HG03432 (cell line): ENCODE data around the gene RAB4A.
A peak's percentile ranks its signal among the peaks of the same experiment; 100 is the strongest.
"Not testable (repeated sequence)": the region's sequence is repeated elsewhere in the genome, so short reads cannot be mapped to it uniquely, and the experiment has no call there.

Experiments
- ATAC-seq: cut with Tn5 transposase; IDR thresholded peaks from one replicate; pipeline ENCODE4 v1.9.1; 2021; ENCODE audit warnings: mild to moderate bottlenecking, moderate library complexity; ENCODE audit not compliant: unreplicated experiment

The RAB4A gene

DNA sequence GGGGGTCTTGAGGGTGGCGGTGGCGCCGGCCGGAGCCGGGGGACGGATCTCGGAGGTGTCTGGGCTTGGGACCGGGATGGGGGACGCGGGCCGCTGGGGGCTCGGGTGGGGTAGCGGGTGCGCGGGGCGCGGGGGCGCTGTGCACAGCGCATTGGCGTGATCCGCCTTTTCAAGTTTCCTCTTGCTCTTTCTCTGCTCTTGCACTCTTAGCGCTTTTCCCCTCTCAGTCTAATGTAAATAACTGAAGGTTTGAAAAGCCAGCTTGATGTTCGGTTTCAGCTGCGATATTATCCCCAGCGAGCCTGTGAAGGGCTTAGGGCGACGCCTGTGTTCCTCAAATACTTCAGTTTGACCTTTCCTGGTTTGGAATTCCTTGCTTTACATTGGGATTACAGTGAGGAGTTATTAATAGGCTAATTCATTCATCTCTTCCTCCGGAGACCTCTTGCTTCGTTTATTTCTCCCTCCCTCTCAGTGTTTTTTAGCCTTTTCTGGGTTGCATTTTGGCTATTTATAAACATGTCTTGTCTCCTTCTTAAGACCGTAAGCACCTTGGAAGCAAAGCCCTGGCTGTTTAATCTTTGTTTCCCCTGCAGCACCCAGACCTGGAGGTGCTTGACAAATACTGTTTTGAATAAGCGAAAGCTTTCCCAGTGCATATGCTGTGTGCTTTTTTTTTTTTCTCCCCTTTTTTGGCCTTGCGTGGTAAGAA lies 693 bp downstream of the RAB4A start:
- ATAC-seq: peak; percentile 59

DNA sequence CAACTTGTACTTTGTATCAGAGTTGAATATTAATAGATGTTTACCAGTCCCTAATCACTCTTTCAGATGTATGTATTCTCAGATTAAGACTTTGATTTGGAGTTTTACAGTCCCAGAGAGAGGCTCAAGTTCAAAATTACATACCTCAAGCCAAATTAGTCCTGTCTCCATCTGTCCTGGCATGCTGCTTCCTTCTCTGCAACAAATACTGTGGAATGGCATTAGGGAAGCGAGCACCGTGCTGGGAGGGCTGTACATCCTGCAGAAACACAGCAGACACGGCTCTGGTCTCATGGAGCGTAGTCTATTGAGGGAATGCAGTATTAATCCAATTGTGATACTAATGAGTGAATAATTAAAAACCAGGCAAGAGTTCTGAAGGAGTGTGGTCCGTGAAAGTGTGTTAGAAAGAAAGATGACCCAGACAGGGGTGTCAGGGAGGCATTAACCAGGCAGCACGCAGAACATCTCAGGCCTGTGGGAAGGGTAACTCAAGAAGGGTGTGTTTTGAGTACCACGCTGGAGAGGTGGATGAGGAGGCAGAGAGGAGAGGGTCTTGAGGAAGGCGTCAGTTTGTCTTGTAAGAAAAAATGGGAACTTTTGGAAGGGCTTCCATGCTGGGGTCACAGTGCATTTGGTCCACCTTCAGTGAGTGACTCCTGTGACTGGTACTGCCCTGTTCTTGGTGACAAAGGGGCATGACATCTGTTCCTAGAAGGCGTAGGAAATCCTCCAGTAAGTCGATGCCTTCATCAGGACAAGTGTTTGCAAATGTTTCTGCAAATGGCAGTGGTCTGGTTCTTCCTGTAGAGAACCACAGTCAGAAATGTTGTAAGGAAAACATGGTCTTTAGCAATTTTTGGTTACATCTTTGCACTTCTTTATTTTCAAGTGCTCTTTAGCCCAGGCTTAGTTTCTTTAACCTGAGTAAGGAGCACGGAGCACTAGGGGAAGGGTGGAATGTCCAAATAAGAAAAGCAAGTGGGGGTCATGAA lies 1.6 kb downstream of the RAB4A start:
- ATAC-seq: no peak

DNA sequence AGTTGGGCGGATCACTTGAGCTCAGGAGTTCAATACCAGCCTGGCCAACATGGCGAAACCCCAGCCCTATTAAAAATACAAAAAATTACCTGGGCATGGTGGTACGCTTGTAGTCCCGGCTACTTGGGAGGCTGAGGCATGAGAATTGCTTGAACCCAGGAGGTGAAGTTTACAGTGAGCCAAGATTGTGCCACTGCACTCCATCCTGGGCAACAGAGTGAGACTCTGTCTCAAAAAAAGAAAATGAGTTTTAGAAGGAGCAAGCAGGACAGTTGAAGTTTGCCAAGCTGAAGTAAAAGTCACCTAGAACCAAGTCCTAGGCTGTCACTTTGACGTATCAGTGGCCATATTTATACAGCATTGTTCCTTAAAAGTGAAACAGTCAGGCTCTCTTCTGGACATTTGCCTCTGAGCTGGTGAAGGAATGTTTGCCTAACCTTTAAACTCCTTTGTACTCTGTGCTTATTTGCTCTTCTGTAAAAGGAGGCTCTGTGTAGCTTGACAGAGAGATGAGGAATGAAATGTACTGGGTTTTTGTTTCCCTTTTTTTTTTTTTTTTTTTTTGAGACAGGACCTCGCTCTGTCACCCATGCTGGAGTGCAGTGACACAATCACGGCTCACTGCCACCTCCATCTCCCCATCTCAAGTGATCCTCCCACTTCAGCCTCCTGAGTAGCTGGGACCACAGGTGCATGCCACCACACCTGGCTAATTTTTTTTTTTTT lies 2.8 kb downstream of the RAB4A start:
- no peak for ATAC-seq

DNA sequence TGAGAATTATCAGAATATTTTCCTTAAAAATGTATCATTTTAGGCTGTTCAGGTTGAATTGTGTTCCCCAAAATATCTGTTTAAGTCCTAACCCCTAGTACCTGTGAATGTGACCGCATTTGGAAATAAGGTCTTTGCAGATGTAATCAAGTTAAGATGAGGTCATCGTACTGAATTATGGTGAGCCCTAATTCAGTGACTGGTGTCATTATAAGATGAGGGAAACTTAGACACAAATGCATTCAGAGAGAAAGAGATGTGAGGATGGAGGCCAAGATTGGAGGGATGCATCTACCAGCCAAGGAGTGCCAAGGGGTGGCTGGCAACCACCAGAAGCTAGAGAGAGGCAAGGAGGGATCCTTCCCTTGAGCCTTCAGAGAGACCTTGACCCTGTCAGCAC lies 4.1 kb downstream of the RAB4A start:
- ATAC-seq: no peak

DNA sequence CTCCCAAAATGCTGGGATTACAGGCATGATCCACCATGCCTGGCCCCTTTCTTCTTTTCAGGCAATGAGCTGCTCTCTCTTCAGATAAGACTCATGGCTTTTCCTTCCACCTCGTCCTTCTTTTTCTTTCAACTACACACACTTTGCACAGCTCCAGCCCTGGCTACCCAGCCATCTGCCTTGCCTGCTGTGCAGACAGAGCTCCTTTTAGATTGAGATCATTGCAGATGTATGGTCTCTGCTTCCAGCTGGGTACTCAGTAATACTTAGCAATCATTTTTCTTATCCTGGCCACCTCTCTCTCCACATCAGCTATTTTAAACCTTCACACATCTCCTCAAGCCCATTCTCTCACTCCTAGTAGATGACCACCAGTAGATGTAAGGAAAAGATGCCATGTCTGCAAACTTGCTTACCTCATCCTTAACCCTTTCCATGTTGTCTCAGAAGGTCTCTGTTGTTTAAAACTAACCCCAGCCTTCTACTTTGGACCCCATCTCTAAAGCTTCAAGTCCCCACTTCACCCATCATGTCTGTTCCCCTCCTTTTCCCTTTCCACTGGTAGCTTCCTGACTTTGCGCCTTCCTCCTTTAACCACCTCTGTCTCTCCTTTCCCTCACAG lies 7.3 kb downstream of the RAB4A start:
- no peak for ATAC-seq

DNA sequence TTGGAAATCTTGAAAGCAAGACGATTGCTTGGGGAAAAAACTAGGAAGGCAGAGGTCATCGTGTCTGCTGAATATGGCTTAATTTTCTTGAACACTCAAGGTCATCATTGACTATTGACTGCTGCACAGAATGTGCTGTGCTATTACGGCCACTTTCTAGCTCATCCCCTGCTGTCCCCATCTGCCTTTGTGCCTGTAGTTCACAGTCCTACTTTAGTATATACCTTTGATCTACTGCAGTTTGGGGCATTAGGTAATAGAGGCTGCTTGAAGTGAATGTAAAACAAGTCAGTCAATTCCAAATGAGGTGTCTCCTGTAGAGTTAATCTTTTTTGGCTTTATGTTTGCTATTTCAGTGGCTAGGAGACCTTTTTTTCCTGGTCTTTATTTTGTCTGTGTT lies 8.3 kb downstream of the RAB4A start:
- no peak for ATAC-seq

DNA sequence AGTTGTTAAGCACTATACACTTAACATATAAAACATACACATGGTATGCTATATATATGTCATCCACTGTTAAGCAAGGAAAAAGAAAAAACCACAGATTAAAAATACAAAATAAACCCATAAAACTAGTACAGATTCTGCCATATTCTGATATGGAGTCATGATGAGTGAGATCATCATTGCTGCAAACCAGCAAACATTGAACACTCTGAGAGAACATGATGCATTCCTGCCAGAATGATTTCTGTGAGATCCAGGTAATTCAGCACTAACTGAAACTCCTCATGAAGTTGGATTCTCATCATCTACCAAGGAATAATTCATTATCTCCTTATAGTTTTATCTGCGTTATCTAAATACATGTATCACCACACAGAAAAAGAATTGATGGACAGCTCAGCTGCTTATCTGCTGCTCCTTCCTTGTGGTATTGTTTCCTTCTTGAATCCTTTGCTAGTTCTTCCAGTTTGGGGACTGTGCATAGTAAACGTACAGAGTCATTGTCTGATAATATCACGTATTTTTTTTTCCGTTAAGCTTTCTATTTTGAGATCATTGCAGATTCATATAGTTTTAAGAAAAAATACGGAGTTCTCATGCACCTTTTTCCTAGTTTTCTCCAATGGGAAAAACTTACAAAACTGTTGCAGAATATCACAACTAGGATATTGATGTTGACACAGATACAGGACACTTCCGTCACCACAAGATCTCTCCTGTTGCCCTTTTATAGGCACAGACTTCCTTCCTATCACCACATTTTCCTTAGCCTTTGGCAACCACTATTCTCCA lies 9.3 kb downstream of the RAB4A start:
- no peak for ATAC-seq

DNA sequence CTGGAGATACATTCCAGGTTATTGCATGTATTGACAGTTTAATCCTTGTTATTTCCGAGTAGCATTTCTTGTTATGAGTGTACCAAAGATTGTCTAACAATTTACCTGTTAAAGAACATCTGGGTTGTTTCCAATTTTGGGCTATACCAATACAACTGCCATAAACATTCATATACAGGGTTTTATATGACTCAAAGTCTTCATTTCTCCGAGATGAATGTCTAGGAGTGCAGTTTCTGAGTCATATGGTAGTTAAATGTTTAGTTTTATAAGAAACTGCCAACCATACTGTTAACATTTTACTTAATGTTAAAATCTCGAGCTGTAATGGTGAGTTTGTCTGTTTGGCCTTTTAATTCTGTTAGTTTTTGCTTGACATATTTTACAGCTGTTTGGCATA lies 10.0 kb downstream of the RAB4A start:
- ATAC-seq: no peak

DNA sequence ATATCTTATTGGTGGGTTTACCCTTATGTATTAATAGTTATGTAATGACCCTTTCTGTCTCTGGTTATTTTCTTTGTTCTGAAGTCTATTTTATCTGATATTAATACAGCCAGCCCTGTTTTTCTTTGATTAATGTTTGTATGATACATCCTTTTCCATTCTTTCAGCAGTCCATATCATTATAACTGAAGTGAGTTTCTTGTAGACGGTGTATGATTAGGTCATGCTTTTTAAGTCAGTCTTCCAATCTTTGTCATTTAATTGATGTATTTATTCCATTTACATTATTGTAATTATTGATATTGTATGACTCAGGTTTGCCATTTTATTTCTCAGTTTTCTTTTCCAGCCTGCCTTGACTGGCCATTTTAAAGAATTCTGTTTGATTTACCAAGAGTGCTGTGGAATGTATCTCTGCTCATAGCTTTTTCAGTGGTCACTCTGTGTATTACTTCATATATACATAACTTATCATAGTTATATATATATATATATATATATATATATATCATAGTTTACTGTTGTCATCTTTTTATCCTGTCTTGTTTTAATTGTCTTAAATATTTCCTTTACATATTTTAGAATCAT lies 10.5 kb downstream of the RAB4A start:
- ATAC-seq: no peak

DNA sequence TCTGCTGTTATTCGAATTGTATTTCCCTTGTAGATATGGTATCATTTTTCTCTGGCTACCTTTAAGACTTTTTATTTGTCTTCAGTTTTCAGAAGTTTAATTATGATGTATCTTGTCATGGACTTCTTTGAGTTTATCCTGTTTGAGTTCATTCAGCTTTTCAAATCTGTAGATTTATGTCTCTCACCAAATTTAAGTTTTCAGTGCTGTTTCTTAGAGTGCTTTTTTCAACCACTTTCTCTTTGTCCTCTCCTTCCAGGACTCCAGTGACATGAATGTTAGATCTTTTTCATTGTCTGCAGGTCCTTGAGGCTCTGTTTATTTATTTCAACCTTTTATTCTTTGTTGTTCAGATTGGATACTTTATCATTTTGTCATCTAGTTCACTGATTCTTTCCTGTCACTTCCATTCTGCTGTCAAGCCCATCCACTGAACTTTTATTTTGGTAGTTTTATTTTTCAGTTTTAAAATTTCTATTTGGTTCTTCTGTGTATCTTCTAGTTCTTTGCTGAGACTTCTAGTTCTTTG lies 11.4 kb downstream of the RAB4A start:
- ATAC-seq: no peak

DNA sequence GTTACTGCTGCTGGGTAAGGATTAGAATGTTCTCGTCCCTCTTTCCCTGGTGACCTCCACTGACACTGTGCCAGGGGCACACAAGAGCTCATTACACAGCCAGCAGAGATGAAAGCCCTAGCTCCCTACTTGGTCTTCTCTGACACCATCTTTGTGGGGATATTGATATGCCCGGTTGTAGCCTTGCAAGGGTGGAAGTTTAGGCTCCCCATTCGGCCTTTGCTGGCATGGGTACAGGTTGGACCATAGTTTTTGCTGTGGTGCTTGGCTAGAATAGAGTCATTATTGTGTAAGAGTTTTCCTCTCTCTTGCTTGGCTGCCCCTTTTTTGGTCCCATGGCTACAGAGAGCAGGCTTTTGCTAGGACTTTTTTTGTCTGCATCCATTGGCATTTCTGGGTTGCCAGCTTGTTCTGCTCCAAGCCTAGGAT lies 12.3 kb downstream of the RAB4A start:
- no peak for ATAC-seq

DNA sequence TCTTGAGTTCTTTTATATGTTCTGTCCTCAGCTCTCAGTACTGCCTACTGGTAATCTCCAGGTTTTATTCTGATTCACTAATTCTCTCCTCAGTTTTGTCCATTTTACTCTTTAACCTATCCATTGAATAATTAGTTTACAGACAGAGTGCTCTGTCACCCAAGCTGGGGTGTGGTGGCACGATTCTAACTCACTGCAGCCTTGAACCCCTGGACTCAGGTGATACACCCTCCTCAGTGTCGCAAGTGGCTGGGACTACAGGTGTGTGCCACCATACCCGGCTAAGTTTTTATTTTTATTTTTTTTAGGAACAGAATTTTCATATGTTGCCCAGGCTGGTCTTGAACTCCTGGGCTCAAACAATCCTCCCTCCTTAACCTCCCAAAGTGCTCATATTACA lies 14.0 kb downstream of the RAB4A start:
- ATAC-seq: no peak

DNA sequence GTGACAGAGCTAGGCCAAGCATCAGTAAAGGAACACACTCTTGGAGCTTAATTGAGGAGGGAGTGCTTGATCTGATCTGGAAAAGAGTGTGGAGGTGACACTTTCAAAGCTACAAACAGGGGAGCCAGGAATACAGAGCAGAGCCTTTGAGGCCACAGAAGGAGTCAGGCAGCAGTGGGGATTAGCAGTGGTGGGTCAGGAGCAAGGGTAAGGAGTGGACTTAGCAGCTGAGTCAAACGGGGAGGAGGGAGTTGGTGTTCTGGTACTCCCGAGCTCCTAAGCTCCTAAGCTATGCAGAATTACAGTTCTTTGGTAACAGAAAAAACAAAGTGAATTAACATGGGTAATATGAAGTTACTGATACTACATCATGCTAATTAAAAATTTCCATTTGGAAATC lies 14.5 kb downstream of the RAB4A start:
- no peak for ATAC-seq

DNA sequence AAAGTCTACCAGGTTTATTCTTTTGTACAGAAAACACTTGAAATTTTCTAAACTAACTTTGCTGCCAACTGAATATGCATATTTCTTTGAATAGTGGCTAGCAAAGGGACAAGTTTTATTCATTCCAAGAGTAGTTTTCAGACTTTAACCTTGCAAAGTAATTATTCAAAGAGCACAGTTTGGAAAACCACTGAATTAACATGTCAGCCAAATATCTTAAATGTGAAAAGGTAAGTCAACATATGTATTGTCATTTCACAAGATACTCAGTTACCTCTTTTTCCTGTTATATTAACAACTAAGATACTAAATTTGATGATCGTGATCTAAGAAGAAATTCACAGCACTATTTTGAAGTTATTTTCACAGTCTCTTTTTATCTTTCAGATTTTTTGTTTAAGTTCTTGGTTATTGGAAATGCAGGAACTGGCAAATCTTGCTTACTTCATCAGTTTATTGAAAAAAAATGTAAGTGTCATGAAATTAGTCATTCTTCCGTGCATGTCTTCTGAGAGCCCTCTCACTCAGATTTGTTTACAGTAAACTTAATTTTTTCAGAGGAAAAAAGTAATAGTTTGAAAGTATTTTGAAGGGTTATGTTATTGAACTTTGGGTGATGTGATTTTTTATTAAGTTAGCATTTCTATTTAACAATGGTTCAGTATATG lies 15.3 kb downstream of the RAB4A start:
- no peak for ATAC-seq

DNA sequence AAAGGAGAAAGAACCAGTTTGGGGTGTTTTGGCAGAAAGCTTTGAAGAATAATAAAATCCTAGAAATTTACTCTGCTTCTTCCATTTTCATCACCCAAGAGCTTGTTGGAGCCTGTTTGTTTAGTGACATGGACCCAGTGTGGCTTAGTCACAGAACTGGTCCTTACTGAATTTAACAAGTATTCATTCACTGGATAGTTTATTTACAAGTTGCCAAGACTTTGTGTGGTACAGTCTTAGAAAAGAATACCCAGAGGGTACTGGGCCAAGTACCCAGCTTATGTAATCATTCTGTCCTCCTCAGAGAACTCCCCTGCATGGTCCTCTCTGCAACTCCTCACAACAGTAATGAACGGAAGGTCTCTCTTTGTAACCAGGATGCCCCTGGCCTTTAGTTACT lies 16.4 kb downstream of the RAB4A start:
- no peak for ATAC-seq

DNA sequence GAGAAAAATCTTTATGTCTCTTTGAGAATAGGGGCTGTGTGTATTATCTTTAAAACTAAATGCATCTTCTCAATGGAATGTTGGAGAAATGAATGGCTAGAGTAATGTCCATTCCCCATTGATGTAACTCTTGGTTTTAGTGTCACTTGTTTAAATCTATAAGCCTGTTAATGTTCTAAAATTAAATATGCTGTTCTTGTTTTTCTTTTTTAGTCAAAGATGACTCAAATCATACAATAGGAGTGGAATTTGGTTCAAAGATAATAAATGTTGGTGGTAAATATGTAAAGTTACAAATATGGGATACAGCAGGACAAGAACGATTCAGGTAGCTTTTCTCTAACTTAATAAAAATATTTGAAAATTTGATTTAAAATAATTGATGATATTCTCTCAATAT lies 17.6 kb downstream of the RAB4A start:
- ATAC-seq: no peak

DNA sequence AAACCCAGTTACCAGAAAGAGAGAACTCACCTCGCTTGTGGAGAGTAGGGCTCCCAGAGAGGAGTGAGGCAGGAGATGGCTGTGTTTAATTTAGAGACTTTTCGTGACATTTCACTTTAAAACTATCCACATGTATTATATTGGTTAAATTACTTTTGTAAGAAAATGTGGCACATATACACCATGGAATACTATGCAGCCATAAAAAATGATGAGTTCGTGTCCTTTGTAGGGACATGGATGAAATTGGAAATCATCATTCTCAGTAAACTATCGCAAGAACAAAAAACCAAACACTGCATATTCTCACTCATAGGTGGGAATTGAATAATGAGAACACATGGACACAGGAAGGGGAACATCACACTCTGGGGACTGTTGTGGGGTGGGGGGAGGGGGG lies 20.8 kb downstream of the RAB4A start:
- not testable (repeated sequence) for ATAC-seq

DNA sequence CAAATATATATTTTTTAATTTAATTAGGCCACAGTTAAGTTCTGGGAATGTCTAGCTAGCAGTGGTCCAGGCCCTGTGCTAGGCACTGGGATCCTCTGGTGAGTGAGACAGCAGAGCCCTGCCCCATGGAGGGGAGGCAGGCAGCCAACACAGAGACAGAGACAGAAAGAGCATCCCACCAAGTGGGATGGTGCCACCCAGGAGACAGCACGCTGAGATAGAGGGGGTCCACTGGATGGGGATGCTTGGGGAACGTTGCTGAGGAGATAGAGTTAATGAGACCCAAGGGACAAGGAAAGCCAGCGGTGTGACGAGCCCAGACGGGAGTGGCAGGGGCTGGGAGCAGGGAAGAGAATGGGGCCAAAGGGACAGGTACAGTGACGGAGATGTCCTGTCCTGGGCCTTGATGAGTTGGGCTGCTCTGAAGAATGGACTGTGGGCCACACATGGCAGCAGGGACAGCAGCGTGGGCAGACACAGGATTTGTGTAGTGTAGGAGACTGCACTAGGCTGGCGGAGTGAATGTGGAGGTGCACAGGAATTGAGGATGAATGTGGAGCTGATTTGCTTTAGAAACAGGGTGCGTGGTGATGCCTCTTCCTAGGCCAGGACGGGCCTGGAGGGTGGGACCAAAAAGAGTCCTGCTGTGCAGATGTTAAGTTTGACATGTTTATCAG lies 22.8 kb downstream of the RAB4A start:
- ATAC-seq: no peak
